ENCODE data around the gene TAF1B. TPM values are rescaled to one million over a fixed set of nuclear protein-coding genes. Genes with fewer than 3 reads are reported as not detected.

Gene TAF1B
- 31.2 TPM for total RNA-seq
- long read RNA-seq, transcript TAF1B-201 (15 exons, 2,387 nt): major isoform, 17 of 58 reads
- long read RNA-seq, partial matches to known transcripts: 28 of 58 reads
- long read RNA-seq, other reads (novel, unspliced or antisense): 12 of 58 reads

DNA sequence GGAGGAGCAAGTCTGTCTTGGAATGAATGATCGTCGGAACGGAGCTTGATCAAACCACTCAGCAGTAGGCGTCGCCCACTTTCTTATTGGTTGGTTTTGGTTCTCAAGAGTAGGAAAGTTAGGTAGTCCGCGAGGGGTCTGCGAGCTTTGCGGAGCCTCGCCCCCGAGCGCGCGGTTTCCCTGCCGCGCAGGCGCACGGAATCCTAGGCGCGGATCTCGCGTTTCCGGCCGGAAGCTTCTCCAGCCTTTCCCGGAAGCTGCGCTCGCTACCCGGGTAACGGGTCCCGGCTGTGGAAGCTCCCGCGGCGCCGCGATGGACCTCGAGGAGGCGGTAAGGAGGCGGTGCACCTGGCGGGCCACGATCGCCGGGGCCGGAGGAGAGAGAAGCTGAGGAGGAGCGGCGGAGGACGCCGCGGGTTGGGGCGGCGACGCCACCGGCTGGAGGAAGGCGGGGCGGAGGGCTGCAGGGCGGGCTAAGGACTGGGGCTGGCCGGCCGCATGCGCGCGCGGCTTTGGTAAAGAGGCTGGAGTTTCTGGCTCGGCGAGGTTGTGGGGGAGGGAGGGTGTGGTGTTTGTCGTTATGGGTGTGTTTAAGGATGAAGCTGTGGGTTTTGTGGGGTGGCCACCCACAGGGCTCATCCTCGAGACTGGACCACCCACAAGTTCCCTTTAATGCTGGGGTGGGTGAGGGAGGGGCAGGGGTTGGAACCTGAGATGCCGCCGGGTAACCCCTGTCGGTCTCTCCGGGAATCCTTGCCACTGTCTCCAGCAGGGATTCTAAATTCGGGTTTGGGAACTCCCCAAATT is at the start of gene TAF1B:
TAF1B (plus strand) TSS at position 246 of the 807 bp plus-strand sequence; CDS start at position 314, 68 bp downstream.
- DNase-seq (ENCODE audit: low spot score): peak; percentile 96

DNA sequence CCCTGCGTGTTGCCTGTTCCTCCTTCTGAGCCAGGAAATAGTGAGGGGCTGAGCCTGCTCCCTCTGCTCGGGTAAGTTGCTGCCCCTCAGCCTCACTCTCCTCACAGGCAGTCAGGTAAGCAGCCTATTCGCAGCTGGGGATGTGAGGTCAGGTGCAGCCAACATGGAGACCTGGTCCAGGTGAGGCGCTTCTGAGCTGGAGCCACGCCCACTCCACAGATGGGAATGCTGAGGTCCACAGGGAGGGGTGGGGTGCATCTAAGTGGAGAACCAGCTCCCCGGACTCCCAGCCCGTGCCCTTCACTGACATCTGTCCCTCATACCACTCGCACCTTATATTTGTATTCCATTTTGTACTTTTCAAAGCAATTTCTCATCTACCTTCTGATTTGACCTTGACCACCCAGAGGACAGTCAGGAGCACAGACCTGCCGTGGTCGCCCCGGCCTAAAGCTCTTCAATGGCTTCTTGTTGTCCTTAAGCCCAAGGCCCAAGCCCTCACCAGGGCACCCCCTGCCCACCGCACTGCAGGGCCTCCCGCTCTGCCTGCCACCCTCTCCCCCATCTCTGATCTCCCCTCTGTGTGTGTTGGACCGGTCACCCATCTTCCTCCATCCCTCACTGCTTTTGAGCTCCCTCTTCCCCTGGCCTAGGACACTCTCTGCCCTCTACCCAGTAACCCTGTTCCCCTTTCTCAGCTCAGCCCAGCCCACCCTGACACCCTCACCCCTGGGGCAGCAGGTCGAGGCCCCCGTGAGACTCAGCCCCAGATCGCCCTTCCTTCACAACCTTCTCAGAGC is 49.2 kb upstream of the TAF1B start:
- no peak for DNase-seq (ENCODE audit: low spot score)

DNA sequence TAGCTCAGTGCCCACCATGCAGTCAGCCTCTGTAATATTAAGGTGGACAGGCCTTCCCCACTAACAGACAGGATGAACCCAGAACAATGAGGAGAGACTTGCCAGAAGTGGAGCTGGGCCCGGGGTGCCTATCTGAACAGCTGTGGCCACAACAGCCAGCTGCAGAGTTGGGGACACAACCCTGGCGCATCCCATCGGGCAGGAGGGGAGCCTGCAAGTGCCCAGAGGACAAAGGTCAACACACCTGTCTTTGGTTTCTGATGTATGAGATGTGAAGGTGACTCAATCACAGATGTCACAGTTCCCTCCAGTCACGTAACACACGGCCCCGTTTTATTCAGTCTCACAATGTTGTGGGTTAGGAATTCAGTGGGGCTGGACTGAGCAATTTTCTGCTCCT is 48.2 kb upstream of the TAF1B start:
- no peak for DNase-seq (ENCODE audit: low spot score)

DNA sequence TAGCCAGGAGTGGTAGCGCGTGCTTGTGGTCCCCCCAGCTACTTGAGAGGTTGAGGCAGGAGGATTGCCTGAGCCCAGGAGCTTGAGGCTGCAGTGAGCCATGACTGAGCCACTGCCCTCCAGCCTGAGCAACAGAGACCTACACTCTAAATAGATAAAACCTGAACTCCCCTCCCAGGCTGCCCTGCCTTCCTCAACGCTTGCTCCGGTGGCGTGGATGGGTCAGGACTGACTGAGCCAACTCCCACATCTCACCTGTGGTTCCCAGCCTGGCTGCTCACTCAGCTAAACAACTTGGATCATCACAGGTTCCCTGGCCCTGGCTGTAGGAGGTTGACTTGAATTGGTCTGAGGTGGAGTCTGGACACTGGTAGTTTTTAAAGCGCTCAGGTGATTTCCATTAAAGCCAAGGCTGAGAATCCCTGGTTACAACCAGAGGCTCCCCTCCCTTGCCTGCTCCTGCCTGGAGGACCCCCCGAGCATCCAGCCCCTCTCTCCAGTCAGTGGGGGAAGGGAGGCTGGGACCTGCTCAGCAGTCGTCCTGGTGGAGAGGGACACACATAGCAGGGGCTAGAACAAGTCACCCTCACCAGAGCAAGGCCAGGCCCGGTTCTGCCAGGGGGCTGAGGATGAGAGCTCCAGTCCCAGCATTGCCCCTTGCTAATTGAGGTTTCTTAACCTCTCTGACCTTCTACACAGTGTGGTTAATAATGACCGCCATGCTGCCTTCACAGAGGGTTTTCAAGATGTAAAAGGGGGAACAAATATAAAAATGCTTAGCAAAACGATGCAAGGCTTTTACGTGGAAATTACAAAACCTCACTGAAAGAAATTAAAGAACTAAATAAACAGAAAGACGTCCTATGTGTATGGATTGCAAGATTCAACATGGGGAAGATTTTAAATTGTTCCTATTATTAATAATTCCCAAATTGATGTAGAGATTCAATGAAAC is 46.9 kb upstream of the TAF1B start:
- DNase-seq (ENCODE audit: low spot score): no peak

DNA sequence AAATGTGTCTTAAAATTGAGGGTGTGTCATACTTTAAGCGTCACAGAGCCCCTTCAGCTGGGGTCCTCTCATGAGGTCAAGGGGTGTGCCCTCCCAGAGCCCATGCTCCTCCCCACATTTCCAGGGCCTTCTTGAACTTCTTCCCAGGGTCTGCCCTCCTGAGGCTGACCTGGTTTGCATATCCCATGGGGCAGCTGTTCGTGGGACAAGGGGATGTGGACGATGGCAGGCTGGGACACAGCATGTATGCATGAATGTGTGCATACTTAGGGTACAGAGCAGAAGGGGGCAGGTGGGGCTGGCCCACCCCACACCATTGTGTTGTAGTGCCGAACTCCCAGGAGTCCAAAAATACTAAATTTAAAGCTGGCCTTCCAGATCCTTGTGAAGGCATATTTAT is 46.2 kb upstream of the TAF1B start:
- no peak for DNase-seq (ENCODE audit: low spot score)

DNA sequence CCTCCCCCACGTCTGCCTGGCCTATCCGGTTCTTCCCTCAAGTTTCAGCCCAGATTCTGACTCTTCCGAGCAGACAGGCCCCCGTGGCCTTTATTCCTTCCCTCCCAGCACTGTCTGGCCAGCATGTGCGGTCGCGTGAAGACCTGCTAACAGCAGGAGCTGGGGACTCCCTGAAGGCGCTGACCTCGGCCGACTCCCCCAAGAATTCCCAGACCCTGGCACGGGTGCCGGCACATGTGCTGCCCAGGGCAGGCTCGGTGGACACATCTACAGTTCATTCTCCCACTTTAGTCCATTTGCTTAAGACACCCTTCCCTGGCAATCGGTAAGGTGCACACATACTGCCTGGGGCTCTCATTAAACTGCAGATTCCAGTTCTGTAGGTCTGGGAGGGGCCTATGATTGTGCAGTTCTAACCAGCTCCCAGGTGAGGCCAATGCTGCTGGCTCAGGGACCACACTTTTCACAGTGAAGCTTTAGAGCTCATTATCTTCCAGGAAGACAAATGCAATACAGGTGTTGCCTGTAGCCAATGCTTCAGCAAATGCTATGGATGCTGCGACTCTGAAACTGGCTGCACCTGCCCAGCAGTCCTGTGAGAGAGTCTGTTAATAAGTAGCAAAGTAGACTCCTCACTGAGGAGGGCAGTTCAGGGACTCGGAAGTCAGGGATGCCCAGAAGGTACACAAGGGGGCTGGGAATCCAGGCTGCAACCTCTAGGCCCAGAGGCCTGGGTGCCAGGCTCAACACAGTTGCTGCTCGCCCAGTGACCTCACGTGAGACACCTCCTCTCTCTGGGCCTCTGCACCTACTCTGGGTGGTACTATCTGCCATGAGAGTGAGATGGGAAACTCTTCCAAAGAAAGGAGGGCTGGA is 45.4 kb upstream of the TAF1B start:
- no peak for DNase-seq (ENCODE audit: low spot score)

DNA sequence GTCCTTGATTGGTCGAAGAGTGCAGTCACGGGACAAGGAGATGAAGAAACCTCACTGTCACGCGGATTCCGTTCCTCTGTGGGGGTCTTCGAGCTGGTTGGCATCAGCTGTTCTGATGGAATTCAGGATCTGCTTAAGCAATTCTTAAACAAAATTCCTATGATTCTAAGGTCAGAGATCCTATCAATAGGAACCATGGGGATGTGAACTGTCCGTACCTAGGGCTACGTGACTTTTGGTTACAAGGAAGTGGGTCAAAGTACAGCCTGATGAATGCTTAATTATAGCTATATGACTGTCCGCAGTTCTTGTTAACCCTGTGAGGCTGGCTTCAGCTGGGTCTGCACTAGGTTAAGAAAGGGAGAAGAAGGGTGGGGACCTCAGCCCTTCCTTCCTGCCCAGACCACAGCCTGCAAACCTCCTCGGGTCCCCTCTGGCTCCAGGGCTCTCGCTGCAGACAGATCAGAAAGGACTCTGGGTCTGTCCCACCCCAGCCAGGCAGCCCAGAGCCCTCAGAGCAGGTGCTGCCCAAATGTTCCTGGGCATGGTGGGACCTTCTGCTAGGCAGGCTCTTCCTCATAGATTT is 44.2 kb upstream of the TAF1B start:
- no peak for DNase-seq (ENCODE audit: low spot score)

DNA sequence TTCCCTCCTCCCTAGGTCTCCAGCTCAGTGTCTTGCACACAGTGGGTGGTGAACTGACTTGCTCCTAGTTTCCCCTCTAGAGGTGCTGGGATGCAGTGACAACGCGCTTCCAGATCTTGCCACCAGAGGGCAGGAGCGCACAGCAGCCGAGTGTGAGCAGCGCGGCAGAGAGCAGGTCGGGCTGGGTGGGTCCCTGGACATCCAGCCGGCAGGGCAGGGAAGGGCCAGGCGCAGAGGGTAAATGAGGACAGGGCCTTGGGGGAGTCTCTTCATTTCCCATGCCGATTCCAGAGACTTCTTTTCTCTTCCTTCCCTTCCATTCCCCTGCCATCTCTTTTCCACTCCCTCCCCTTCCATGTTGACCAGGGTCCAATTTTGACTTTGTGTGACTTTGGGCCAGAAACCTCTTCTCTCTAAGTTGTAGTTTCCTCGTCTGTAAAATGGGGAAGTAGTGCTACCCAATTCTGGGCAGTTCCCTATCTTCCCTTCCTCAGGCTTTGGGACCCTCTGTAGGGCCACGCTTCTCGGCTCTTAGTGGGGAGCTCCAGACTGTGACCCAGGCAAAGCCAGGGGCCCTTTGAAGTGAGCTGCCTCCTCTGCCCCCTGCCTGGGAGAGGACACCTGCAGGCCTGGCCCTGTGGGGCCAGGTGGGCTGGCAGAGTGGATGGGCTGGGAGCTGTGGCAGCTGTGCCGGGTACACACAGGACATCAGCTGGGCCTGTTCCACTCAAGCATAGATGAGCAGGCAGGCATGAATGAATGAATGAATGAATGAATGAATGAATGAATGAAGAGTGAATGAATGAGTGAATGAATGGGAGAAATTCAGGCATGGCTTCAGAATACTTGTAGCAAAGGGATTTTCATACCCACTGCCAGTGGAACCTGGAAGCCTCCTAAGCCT is 43.3 kb upstream of the TAF1B start:
- DNase-seq (ENCODE audit: low spot score): peak; percentile 95

DNA sequence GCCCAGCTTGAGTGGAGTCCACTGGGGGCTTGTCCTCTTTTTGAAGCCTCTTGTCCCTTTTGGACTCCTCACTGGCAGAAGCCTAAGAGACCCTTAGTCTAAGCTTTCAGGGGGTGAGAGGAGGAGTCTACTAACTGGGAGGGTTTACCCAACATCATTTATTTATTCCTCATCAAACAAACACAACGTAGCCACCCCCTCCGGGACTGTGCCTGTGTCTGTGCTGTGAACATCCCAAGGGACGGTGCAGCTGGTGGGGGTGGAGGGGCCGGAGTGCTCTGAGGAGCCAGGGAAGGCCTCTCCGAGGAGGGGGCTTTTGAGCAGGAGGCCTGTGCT is 42.7 kb upstream of the TAF1B start:
- DNase-seq (ENCODE audit: low spot score): no peak

DNA sequence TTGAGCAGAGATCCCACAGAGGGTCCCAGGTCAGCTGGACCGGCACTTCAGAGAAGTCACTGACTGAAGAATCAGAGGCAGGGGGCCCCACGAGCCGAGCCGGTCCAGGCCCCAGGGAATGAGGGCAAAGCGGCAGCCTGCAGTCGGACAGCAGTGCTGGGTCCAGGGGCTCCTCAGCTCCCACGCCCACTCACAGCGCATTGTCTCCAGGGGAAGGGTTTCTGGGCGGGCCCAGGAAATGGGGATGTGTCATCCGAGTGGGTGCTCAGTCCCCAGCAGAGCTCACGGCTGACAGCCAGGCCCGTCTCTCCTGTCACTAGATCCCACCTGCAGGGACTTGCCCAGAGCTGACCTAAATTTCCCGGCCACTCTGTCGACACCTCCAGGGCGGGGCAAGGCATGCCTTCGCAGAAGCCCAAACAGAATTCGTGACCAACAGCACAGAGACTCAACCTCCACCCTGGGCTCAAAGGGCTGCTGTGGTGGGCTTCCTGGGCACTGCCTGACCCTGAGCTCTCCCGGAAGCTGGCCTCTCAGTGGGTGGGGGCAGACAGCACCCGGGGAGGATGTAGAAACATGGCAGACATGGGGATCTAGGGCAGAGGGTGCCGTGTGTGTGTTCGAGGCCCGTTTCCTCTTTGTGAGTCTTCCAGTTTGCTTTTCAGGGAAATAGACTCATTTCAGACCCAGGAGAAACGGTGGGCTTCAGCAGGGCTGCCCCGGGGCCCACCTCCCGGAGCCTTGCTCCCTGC is 42.1 kb upstream of the TAF1B start:
- no peak for DNase-seq (ENCODE audit: low spot score)

DNA sequence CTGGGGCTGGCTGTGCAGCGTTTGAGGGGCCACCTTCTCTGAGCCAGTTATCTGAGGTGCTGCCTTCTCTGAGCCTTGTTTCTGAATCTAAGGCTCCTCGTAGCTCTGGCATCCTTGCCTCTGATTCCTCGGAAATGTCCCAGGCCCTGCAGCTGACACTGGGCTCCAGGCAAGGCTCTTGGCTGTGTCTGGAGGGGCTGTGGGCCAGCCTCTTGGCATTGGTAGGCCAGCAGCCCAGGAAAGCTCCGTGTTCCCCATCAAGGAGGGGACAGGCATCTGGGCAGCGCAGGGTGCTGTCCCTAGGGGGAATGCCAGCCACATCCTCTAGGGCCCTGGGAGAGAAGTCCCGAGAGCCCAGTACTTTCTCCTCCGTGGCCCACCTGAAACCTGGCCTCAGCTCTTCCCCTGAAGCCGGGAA is 40.7 kb upstream of the TAF1B start:
- DNase-seq (ENCODE audit: low spot score): no peak

DNA sequence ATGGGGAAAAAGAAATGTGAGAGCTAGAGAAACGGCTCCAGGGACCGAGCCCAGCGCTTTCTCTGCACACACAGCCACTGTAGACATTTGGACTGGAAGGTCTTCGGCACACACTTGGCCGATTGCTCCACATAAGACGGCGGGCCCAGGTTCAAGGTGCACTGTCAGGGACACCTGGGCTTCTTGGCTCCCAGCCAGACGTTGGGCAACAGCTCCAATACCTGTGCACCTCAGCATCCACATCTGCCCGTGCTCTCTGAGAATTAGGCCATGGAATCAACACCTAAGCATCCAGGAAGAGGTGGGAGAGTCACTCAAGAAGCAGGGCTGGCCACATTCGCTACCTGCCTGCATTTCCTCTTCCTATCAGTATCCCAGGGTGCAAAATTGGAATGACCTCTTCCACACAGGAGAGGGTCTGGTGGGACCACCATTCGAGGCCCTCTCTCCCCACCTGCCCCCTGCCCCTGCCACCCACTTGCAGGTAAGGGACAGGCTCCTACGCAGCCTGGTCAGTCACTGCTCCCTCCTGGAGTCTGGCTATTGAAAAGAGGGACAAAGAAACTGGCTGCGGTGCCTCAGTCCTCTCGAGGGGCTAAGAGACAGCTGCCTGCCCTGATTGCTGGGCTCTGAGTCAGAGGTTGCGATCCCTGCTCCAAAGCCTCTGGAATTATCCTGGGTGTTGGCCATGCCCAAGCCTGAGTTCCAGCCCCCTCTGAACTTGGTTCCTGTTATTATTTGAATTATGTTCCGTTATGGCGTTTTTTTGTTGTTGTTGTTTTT is 40.1 kb upstream of the TAF1B start:
- DNase-seq (ENCODE audit: low spot score): no peak

DNA sequence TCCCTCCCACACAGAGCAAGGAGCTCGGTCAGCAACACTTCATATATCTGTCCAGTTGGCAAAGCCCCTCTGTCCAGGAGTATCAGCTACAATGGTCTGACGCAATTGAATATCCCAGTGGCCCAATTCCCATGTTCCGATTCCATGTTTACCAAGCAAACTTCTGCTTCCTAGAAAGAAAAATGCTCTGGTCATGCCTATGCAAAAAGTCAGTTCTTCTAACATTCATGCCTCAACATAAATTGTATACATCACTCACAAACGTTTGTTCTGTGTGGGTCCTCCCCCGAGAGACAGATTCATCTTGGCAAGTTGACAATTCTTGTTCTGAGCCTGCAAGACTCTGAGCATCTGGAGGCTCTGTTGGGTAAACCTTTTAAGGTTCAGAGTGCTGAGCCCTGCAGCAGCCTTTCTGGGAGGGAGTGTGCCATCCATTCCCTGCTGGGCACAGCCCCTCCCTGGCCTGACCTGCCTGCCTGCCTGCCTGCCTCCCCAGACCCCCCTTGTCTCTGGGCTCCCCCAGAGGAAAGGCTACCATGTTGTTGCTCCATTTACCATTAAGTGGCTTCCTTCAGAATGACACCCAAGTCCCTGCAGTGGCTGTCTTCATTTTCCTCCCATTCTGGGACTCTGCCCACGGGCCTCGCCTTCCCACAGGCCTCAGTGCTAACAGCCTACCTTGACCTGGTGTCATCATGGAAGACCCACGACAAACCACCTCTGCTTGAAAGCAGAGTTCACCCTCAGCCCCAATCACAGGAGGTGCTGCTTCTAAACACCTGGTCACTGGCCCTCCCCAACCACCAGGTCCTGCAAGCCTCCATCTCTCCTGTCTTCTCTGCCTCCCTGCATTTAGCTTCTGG is 37.6 kb upstream of the TAF1B start:
- DNase-seq (ENCODE audit: low spot score): peak; percentile 57

DNA sequence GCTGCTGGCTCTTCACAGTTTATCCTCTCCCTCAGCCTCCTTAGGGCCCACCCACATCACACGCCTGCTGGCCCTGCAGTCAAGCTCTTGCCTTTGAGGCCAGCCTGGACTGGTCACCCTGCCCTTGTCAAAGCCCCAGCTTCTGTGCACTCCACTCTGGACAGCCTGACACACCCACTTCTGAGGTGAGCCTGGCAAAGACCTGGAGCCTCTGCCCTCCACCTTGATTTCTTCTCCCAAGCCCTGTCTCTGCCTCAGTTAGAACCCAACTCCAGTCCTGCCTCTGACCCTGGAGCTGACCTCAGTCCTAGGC is 37.0 kb upstream of the TAF1B start:
- DNase-seq (ENCODE audit: low spot score): peak; percentile 83

DNA sequence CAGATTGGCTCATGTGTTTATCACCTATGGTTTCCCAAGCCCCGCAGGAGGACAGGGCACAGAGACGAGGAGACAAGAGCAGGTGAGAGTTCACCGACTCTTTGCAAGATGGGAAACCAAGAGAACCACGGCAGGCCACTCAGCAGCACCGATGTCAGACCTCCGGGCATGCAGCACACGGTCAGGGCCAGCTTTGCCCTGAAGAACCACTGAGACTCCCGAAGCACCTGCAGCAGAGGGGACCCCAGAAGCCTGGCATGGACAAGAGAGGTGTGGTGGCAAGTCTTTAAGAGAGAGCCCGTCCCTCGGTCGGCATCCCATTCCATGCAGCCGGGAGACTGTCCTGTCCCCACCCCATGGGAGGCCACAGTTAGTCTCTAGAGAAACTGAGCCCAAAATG is 36.6 kb upstream of the TAF1B start:
- DNase-seq (ENCODE audit: low spot score): peak; percentile 73

DNA sequence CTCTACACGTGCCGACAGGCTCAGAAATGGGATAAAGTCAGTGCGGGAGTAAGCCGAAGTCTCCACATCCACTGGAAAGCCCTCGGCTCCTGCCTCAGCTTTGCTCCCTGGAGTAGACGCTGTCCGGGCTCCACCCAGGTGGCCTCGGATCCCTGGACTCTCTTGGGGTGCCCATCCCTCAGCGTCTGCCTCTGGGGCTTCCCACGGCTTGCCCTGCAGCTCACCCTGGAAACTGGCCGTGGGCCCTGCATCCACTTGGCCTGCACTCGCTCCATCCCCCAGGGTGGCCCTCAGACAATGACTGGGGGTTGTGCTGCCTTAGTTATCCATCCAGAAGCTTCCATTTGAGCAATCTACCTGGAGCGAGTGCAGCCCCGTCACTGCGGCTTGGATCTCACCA is 36.2 kb upstream of the TAF1B start:
- DNase-seq (ENCODE audit: low spot score): no peak

All from mesenteric fat pad (tissue), 1 donor.